Brain microvascular endothelial cell (primary cell): ENCODE data around the gene PCDHGC5.

ENCODE experiments used
- DNase-seq: peaks from one replicate; pipeline ENCODE4 v3.0.0-alpha.2; 2020
- H3K27ac ChIP-seq: fragments of 250-450 bp; sonication (Bioruptor Pico); 2 replicates; pipeline ENCODE4 v1.5.1; 2020; ENCODE audit warnings: mild to moderate bottlenecking, moderate library complexity
- H3K27me3 ChIP-seq: fragments of 250-450 bp; sonication (Bioruptor Pico); replicated peaks from 2 replicates; pipeline ENCODE4 v1.5.1; 2020; ENCODE audit warnings: mild to moderate bottlenecking
- H3K36me3 ChIP-seq: fragments of 250-450 bp; sonication (Bioruptor Pico); replicated peaks from 2 replicates; pipeline ENCODE4 v1.5.1; 2020; ENCODE audit warnings: mild to moderate bottlenecking
- H3K4me3 ChIP-seq: 2 replicates; pipeline ENCODE4 v1.5.1; 2011; ENCODE audit warnings: low read depth, mild to moderate bottlenecking, control low read depth, low read length, moderate library complexity
- in situ Hi-C: cut with HindIII; loops from 2 replicates; pipeline ENCODE4 v1.10.0; 2017; ENCODE audit warnings: low sequenced_read_pairs, low pct_ligation_motif_present
- TF ChIP-seq, protein P1 (sequence below): IDR thresholded peaks from 2 replicates; pipeline ENCODE4 v1.5.1; 2011; ENCODE audit warnings: low read depth, mild to moderate bottlenecking, moderate library complexity, low read length, control low read depth, inconsistent platforms; ENCODE audit errors: missing control alignments

PCDHGC5 gene

DNA sequence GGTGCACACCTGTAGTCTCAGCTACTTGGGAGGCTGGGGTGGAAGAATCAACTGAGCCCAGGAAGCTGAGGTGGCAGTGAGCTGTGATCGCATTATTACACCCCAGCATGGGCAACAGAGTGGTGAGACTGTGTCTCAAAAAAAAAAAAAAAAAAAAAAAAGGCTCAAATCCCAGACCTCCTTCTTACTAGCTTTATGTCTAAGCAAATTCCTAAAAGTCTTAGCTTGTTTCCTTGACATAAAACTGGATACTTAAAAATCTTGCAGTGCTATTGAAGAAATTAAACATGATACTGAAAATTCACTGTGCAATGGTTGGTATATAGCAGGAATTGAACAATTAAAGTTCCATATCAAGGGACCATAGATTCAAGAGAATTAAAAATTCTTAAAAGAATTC lies 45.0 kb downstream of the PCDHGC5 start:
- Histone ChIP-seq H3K4me3 (no peak overlapping the region), H3K36me3 (peaks cover 9% of the 10 kb centered on the region), H3K27me3 (no peaks in the 10 kb centered on the region), H3K27ac (no peak overlapping the region)
- in situ Hi-C loops = no loop called here
- DNase-seq = no peak
- TF ChIP-seq, protein P1, sequence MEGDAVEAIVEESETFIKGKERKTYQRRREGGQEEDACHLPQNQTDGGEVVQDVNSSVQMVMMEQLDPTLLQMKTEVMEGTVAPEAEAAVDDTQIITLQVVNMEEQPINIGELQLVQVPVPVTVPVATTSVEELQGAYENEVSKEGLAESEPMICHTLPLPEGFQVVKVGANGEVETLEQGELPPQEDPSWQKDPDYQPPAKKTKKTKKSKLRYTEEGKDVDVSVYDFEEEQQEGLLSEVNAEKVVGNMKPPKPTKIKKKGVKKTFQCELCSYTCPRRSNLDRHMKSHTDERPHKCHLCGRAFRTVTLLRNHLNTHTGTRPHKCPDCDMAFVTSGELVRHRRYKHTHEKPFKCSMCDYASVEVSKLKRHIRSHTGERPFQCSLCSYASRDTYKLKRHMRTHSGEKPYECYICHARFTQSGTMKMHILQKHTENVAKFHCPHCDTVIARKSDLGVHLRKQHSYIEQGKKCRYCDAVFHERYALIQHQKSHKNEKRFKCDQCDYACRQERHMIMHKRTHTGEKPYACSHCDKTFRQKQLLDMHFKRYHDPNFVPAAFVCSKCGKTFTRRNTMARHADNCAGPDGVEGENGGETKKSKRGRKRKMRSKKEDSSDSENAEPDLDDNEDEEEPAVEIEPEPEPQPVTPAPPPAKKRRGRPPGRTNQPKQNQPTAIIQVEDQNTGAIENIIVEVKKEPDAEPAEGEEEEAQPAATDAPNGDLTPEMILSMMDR = no peak

DNA sequence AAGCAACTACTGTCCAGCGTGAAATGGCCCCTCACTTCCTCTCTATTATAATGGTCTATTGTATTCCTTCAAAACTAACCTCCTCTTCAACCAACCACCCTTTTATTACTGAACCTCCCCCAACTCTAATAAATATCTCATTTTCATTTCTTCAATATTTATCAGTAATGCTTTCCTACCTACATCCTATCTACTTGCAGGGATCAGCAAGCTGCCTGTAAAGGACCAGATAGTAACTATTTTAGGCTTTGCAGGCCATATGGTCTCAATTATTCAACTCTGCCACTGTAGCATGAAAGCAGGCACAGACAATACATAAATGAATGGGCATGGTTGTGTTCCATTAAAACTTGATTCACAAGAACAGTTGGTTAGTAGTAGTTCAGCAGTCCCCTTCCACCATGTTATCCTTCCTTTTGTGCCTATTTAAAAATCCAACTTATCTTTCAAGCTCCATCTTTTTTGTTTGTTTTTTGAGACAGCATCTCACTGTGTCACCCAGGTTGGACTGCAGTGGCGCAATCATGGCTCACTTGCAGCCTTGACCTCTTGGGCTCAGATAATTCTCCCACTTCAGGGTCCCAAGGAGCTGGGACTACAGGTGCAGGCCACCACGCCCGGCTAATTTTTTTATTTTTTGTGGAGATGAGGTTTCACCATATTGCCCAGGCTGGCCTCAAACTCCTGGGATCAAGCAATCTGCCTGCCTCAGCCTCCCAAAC lies 45.8 kb downstream of the PCDHGC5 start:
- Histone ChIP-seq H3K27ac (no peak overlapping the region), H3K36me3 (peaks cover 7% of the 10 kb centered on the region), H3K27me3 (no peaks in the 10 kb centered on the region), H3K4me3 (no peak overlapping the region)
- in situ Hi-C loops = no loop called here
- TF ChIP-seq, protein P1 = no peak
- DNase-seq = no peak
